HG02798 (cell line): Measurements from ENCODE around the gene SNAP47.

Experiments
- ATAC-seq: cut with Tn5 transposase; IDR thresholded peaks from one replicate; pipeline ENCODE4 v1.9.1; 2021; ENCODE audit warnings: mild to moderate bottlenecking; ENCODE audit not compliant: unreplicated experiment, poor library complexity

Gene SNAP47

GRCh38 chr1:227793948-227794816 is 58.9 kb downstream of the SNAP47 start:
- ATAC-seq: no peak

DNA sequence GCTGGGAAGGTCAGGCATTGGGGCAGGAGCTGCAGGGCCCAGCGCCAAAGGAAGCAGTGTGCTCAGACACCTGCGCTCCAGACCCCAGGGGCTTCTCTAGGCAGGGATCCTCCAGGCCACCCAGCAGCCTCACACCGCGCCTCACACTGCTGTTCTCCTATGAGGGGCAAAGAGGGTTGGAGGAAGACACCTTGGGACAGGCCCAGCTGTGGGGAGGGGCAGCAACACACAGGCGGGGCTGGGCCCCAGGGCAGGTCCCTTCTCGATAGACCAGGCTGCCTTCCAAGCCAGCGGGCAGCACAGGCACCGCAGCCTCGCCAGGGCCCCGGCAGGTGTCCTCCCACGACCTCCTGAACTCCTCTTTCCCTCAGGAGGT is 59.6 kb downstream of the SNAP47 start:
- no peak for ATAC-seq

DNA sequence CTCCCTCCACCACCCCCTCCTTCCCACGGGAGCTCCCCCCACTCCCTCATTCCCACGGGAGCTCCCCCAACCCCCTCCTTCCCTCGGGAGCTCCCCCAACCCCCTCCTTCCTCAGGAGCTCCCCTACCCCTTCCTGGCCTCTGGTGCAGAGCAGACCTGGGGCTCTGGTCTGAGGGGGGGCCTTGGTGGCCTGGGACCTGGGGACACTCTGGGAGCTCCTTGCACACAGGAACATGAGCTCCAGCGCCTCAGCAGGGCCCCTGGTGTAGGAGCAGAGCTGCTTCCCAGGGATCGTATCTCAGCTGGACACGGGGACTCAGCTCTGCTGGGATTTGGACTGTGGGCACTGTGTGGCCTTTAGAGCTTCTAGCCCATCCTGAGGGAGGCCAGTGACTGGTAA is 60.5 kb downstream of the SNAP47 start:
- no peak for ATAC-seq

- no peak for ATAC-seq
Observed at GRCh38 chr1:227796359-227796915, 61.2 kb downstream of the SNAP47 start.

GRCh38 chr1:227797144-227797543 is 61.9 kb downstream of the SNAP47 start:
- ATAC-seq: no peak

DNA sequence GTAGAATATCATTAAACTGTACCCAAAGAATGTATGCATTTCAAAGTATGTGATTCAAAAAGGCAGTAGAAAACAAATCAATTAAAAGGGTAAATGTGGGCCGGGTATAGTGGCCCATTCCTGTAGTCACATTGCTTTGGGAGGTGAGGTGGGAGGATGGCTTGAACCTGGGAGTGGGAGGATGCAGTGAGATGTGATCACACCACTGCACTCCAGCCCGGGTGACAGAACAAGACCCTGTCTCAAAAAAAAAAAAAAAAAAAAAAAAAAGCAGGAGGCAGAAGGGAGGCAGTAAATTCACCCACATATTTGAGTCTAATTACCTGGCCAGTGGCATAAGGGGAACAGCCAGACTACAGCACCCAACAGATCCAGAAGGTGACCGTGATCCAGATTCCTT is 62.4 kb downstream of the SNAP47 start:
- no peak for ATAC-seq

GRCh38 chr1:227798078-227798802 is 63.0 kb downstream of the SNAP47 start:
- no peak for ATAC-seq

GRCh38 chr1:227799756-227800155 is 64.5 kb downstream of the SNAP47 start:
- no peak for ATAC-seq

DNA sequence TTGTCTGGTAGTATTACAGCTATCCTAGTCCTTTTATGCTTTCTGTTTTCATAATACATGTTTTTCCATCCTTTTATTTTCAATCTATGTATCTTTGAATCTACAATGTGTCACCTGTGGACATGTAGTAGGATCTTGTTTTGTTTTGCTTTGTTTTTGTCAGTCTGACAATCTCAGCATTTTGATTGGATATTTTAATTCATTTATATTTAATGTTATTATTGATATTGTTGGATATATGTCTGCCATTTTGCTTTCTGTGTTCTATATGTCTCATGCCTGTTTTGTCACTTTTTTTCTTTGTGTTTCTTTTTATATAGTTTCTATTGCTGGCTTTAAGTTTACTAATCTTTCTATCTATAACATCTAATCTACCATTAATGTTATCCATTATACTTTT is 68.7 kb downstream of the SNAP47 start:
- no peak for ATAC-seq

DNA sequence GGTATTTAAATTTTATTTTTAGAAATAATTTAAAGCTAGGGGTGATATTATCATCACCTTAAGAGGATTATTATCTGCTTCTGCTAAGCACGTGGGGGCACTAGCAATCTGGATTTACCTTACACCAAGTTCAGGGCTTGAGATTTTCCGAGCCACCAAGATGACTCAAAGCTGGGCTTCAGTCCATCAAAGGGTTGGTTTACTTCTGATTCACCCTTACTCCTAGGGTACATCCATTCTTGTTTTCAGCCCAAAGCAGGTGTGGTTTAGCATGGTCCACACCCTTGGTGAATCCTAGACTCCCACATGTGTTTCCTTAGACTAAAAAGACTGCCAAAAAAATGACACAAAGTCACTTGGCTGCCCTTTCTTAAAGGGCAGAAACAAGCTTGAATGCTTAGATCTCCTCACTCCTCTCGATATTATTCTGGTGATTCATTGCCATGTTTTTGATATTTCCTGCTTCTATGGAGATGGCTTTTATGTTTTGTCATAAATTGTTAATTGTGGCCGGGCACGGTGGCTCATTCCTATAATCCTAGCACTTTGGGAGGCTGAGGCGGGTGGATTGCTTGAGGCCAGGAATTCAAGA is 70.5 kb downstream of the SNAP47 start:
- no peak for ATAC-seq

- no peak for ATAC-seq
Observed at GRCh38 chr1:227808566-227808965, 73.3 kb downstream of the SNAP47 start.

- no peak for ATAC-seq
Observed at GRCh38 chr1:227809026-227809425, 73.8 kb downstream of the SNAP47 start.

GRCh38 chr1:227813962-227814361 is 78.7 kb downstream of the SNAP47 start:
- ATAC-seq: no peak

- no peak for ATAC-seq
Observed at GRCh38 chr1:227815468-227816409, 80.5 kb downstream of the SNAP47 start, which contains the start of gene PRSS38. PRSS38 (plus strand) TSS chr1:227815675; CDS start chr1:227815717, 42 bp downstream.

DNA sequence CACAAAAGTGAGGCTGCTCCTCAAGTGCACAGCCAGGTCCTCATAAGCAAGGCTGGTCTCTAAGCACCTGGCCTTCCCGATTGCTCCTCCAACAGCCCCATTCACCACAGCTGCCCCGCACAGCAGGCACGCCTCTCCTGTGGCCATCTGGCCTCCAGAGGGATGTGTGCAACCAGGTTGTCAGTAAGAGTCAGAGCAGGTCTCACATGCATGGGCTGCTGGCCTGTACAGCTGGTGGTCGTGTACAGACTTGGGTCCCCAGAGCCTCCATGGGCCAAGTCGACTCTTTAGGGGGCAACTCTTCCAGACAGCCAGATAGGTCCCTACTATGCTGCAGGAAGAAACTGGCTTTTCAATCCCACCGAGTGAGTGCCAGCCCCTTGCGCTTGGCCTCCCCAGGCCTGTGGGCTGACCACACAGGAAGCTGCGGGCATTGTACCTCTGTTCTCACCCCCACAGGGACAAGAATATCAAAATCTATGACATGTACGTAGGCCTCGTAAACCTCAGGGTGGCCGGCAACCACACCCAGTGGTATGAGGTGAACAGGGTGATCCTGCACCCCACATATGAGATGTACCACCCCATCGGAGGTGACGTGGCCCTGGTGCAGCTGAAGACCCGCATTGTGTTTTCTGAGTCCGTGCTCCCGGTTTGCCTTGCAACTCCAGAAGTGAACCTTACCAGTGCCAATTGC is 81.7 kb downstream of the SNAP47 start:
- no peak for ATAC-seq

GRCh38 chr1:227823537-227823936 is 88.3 kb downstream of the SNAP47 start:
- ATAC-seq: no peak

DNA sequence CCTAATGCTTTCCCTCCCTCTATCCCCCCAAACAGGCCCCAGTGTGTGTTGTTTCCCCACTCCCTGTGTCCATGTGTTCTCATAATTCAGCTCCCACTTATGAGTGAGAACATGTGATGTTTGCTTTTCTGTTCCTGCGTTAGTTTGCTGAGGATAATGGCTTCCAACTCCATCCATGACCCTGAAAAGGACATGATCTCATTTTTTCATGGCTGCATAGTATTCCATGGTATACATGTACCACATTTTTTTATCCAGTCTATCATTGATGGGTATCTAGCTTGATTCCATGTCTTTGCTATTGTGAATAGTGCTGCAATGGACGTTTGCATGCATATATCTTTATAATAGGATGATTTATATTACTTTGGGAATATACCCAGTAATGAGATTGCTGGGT is 89.0 kb downstream of the SNAP47 start:
- ATAC-seq: no peak

- ATAC-seq: no peak
Observed at GRCh38 chr1:227828786-227829185, 93.6 kb downstream of the SNAP47 start.
